ENCODE data around the gene CDC34. TPM values are rescaled to one million over a fixed set of nuclear protein-coding genes. Genes with fewer than 3 reads are reported as not detected.

The CDC34 gene
- total RNA-seq, 1 donor, result 31.0 TPM

DNA sequence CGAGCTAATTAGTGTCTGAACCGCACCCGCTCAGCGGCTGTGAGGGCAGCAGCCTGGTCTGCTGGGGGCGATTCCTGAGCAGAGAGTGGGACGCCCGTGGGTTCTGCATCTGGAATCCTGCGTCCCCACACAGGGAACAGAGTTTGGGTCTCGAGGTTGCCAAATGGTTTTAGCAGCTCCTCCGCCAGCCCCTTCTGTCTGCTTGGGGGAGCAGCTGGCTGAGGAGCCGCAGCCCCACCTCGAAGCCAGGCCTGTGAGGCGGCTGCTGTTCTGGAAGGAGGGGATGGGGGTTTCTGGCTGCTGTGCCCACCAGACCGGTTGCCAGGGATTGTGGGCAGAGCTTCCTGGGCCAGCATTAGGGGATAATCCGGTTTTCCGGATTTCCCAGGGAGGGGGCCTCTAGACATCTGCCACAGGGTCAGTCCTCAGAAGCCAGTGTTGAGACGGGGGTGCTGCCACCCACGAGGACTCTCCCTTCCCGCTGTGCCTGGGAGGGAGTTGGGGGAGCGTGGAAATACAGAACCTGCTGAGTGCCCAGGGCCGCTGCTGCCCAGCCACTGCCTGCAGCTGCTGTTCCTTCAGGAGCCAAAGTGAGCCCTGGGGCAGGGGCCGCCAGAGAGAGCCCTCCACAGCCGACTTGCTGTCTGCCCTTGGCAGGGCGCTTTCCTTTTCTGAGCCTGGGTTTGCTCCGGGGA, 2.0 kb downstream of the CDC34 start:
- TF ChIP-seq, protein P1, sequence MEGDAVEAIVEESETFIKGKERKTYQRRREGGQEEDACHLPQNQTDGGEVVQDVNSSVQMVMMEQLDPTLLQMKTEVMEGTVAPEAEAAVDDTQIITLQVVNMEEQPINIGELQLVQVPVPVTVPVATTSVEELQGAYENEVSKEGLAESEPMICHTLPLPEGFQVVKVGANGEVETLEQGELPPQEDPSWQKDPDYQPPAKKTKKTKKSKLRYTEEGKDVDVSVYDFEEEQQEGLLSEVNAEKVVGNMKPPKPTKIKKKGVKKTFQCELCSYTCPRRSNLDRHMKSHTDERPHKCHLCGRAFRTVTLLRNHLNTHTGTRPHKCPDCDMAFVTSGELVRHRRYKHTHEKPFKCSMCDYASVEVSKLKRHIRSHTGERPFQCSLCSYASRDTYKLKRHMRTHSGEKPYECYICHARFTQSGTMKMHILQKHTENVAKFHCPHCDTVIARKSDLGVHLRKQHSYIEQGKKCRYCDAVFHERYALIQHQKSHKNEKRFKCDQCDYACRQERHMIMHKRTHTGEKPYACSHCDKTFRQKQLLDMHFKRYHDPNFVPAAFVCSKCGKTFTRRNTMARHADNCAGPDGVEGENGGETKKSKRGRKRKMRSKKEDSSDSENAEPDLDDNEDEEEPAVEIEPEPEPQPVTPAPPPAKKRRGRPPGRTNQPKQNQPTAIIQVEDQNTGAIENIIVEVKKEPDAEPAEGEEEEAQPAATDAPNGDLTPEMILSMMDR (IDR thresholded peaks at IDR 0.05; ENCODE audit: insufficient read depth, low read length), result no peak
- peak overlapping the region; percentile 84 for H3K4me3 ChIP-seq (ENCODE audit: low read depth, low read length)
- no peak for DNase-seq (ENCODE audit: low read depth)

DNA sequence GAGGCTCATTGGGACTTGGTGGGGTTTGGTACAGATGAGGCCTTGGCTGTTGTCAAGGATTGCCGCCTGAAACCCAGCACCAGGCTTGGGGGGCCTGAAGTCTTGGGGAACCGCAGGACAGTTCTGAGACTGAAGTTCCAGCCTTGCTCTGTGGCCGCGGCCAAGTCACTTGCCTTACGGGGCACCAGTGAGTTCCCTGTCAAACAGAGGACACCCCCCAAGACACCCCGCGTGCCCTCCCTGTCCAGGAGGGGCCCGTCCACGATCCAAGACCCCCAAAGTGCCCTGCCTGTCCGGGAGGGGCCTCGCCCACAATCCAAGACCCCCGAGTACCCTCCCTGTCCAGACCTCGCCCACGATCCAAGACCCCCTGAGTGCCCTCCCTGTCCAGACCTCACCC, 2.5 kb downstream of the CDC34 start:
- no peak for DNase-seq (ENCODE audit: low read depth)
- H3K4me3 ChIP-seq (ENCODE audit: low read depth, low read length), result peak overlapping the region; percentile 84
- TF ChIP-seq, protein P1 (IDR thresholded peaks at IDR 0.05; ENCODE audit: insufficient read depth, low read length), result no peak

DNA sequence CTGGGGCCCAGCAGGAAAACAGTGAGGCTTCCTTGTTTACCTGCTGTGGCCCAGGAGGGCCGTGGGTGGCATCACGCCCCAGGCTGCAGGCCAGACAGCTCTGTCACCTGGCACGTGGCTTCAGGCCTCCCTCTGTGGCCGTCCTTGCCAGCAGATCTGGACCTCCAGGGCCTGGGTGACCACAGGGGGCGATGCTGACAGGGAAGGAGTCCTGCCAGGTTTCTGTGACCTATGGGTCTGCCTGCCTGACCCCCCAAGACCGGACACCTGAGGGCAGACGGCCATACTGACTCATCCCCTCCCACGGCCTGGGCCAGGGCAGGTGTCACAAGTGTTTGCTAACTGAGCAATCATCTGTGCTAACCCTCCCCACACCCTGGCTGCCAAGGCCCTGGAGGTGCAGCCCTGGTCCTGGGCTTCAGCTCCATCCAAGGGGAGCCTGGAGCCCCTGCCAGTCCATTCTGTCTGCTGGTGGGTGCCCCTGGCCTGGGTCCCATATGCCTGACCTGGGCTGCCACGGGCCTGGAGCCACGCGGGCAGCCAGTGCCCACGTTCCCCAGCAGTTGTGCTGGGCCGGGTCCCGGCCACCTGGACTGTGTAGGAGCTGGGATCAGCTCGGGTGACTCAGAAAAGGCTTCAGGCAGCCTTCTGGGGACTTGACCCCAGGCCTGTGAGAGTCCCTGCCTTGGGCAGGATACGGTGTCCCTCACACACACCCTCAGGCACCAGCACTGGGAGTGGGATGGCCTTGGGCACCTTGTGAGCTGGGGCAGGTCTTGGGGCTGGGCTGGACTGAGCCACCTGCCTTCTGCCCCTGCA, 3.7 kb downstream of the CDC34 start:
- H3K4me3 ChIP-seq (ENCODE audit: low read depth, low read length), result no peak overlapping the region
- TF ChIP-seq, protein P1 (IDR thresholded peaks at IDR 0.05; ENCODE audit: insufficient read depth, low read length), result peak; percentile 4
- no peak for DNase-seq (ENCODE audit: low read depth)

- DNase-seq (ENCODE audit: low read depth), result no peak
- no peak overlapping the region for H3K4me3 ChIP-seq (ENCODE audit: low read depth, low read length)
- TF ChIP-seq, protein P1 (IDR thresholded peaks at IDR 0.05; ENCODE audit: insufficient read depth, low read length), result no peak
Observed at GRCh38 chr19:536031-536880, 4.7 kb downstream of the CDC34 start.

DNA sequence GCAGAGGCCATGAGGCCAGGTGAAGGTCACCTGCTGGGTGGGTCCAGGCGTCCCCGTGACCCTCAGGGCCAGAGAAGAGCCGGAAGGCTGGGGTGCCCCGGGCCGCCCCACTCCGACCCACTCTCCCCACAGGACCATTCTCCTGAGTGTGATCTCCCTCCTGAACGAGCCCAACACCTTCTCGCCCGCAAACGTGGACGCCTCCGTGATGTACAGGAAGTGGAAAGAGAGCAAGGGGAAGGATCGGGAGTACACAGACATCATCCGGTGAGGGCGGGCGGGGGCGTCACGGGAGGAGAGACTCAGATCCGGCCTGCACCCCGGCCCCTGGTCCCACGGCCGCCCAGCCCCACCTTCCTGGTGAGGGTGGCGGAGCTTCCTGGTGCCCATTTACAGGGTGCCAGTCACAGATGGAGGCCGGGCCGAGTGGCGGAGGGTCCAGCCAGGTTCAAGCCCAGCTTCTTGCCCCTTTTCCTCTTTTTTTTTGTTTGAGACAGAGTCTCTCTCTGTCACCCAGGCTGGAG, 5.4 kb downstream of the CDC34 start:
- TF ChIP-seq, protein P1 (IDR thresholded peaks at IDR 0.05; ENCODE audit: insufficient read depth, low read length), result no peak
- H3K4me3 ChIP-seq (ENCODE audit: low read depth, low read length), result no peak overlapping the region
- DNase-seq (ENCODE audit: low read depth), result no peak

GRCh38 chr19:538641-539428, 7.3 kb downstream of the CDC34 start:
- H3K4me3 ChIP-seq (ENCODE audit: low read depth, low read length), result no peak overlapping the region
- DNase-seq (ENCODE audit: low read depth), result no peak
- TF ChIP-seq, protein P1 (IDR thresholded peaks at IDR 0.05; ENCODE audit: insufficient read depth, low read length), result no peak
